GM19397 (cell line): ENCODE measurements around the gene SERP2.

Experiments used
- ATAC-seq: cut with Tn5 transposase; IDR thresholded peaks from one replicate; pipeline ENCODE4 v1.9.1; 2021; ENCODE audit warnings: mild to moderate bottlenecking, moderate library complexity; ENCODE audit not compliant: unreplicated experiment

SERP2 gene

DNA sequence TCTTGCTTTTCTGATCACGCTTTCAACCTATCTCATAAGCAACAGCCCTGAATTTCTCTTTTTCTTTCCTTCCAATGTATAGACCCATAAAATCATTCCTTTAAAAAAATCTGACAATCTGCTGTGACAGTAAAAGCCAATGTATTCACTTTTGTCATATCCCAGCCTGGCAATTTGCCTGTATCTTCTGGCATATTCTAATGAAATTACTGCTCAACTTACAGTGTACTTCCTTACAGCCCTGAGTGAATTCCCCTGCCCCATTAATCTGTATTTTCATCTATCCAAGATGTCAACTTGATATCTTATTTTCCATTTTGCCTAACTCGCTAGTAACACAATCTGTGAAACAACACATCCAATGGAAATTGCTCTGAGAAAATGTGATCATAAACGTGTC, 18.0 kb upstream of the SERP2 start:
- no peak for ATAC-seq

DNA sequence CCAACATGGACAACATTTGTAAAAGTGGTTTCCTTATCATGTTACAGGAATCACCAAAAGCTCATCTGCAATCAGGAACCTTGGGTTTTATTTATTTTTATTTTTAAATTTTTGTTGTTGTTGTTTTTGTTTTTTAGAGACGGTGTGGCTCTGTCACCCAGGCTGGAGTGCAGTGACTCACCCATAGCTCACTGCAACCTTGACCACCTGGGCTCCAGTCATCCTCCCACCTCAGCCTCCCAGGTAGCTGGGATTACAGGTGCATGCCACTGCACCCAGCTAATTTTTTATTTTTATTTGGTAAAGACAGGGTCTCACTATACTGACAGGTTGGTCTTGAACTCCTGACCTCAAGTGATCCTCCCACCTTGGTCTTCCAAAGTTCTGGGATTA, 13.6 kb upstream of the SERP2 start:
- no peak for ATAC-seq

DNA sequence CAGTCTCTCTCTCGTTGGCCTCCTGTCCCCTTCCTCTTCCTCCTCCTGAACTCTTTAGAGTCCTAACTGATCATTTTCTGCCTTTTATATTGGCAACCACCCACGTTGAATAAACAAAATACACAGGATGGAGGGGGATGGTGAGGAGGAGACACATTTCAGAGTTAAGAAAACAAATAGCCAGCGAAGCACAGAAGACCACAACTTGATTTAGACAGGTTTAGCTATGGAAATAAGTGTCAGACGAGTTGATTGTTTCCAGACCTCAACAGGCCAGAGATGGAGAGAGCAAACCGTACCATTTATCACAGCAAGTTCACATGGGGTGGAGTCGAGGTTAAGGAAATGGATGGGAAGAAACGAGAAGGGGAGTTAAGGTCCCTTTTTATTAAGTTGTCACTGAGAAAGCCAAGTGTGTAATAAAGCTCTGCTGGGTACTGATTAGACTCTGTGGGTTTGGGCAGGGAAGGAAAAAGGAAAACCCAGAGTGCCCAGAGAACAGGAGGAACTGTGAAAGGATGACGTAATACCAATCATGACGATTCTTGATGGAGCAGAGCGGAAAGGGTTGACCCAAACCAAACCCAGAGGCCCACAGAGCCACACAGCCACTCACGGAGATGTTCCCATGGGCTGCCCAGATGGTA, 11.1 kb upstream of the SERP2 start:
- no peak for ATAC-seq

DNA sequence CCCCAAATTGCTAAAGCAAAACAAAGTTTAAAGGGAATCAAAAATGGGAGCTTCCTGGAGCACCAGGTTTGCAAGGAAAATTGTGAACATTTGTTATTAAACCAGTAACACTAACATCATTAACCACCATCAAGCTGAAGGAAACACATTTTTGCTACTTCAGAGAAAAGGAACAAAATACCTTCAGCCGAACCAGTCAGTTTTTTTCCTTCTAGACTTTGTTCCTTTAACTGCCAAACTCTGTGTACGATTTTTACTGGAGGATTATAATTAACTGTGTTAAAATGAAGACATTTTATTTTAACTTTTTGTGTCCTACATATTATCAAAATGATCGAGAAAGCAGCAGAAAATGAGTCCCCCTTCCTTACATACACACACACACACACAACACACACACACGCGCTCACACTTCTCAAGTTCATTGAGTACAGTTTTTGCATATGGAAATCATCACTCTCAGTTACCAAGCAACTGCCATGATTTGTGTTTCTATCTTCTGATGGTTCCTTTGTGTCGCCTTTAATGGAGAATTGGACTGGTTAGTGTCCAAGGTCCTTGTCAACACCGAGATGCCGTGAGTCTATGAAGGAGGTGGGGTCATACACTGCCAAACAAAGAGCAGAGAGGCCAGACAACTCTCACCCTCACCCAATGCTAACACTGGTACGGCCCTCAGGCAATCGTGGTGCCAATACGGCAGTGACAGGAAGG, 9.8 kb upstream of the SERP2 start:
- no peak for ATAC-seq

DNA sequence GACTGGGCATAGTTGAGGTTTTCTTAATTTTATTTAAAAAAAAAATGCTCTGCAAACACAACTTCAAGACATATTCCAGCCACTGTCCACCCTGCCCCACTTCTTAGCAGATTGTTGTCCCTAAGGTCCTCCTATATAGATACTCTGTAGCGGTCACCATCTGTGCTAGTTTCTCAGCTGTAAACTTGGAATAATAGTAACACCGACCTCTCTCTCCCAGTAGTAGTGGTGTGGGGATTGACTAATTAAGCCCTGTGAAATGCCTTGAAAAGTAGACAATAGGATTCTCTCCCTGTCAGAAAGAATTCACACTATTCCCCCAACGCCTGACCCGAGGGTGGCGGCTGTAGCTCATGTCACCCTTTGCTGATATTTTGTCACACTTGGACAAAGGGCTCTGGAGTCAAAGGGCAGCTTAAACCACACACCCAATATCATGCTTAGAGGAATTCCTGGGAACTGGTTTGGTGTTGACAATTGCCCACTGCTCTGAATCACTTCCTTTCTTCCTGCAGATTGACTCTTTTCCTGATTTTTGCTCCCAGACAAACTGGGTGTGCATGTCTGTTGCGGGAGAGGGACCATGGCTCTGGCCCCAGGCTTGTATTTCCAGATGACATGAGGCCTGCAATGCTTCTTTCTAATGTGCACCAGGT, 9.2 kb upstream of the SERP2 start:
- ATAC-seq = no peak

DNA sequence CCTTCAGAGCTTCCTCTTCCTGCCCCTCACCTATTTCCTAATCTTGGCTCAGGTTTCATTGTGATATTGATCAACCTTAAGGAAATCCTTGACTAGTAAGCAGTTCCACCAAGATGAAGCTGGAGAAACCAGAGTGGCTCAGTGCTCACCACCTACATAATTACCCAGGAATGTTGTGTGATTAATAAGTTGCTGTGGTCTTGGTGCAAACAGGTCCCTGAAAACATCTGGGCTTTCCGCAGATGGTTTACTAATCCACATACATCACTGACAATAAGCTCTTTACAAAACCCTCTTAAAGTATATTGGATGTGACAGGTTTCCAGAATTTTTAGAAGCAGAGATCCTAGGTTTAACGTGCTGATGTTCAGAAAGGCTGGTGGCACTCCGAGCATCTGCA, 8.6 kb upstream of the SERP2 start:
- no peak for ATAC-seq

DNA sequence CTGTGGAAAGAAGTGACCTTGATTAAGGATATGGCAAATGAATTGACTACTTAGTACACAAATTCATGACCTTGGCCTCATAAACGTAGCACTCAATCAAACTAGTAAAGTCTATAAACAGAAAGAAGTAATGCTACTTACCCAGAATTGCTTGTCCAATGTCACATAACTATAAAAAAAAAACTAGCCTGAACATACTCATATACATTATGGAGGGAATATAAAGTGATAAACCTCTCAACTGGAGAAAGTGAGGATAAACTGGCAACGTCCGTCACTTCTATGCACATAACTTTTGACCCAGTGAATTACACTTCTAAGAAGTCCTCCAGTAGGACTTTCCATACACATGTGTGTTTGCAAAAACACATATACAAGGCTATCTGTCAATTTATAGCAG, 7.7 kb upstream of the SERP2 start:
- ATAC-seq = no peak

DNA sequence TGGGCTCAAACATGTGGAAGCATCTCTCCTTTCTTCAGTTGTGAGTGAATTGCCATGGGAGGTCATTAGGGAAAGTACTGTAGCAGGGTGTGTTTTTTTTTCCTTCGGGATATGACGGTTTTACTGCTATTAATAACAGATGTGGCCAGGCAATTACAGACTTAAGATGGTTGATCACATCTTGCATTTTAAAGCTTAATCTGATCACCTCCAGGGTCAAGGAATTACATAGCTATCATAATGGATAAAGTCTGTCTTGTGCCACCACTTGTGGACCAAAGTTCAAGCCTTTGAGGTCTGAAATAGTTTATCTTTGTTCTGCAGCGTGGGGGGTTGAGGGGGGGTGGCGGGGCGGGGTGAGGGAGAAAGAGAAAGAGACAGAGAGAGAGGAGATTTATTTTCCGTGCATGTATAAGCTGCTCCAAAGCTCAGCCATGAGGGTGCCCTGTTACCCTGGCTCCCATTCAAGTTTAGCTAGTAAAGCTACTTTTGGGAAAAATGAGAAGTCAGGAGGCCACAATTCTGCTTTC, 5.5 kb upstream of the SERP2 start:
- ATAC-seq = no peak

DNA sequence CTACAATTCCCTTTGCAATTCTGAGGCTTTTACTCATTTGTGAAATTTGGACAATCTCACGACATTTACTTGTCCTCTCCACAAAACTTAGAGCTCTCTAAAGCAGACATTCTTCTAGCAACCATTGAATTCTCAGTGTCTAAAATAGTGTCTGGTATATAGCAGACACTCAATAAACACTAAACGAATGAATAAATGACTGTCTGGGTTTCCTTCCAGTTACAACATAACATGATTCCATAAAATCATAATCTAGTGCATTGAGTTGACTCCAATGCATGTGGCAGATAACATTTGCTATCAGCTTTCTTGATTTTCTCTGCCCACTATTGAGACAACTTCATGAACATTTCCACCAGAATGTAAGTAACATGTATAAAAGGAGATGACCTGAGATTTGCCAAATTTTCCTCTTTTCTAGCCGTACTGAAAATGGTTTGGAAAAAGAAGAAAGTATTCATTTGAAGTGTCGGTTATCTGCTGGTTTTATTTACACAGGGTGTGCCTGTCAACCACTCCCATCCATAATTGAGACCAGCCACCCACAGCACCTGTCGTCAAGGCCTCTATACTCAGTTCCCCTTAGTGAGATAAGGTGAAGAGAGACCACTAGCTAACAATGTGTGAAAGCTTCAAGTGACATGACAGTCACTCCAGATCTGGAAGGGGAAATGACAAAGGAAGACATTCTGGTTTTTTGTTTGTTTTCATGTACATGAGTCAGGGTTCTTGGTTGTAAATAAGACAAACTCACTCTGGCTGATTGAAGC, 4.8 kb upstream of the SERP2 start:
- no peak for ATAC-seq

DNA sequence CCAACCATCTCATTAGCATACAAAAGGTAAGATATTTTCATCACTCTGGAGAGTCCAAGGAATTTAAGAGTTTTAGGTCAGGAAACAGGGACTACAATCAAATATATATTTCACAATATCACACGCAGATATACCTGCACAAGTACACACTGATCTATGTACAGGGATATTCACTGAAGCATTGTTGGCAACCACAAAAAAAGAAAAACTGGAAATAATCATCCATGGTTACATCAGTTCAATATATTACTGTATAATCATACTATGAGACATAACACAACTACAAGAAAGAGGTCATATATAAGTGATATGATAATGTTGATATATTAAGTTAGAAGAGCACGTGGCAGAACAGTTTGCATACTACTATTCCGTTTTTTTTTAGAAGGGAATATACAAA, 2.2 kb upstream of the SERP2 start:
- no peak for ATAC-seq

DNA sequence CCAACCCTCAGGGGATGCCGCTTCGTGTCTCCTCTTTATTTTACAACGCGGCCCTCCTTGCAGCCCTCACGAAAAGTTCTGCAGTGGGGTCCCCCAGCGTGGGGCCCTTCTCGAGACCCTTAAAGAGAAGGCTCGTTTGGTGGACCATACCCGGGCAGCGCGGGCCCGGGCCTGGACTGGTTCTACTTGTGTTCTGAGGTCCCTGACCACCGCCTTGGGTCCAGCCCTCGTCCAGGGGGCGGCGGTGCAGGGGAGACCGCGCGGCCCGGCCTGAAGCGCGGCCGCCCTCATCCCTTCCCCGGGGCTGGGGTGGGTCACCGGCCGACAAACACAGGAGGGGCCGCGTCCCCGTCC, 400 bp upstream of the SERP2 start:
- ATAC-seq = no peak

DNA sequence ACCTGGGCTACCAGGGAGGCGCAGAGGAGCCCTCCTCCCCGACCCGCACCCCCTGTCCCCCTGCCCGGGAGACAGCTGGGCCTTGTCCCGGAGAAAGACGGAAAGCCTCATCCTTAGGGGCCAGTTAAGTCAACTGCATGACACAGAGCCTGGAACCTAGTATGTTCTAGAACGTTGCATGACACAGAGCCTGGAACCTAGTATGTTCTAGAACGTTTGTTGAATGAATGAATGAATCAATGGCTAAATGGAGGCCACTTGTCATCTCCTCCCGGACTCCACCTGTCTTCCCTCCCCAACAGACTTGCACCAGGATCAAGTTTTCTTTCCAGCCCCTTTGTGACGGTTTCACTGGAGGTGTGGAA, 706 bp downstream of the SERP2 start:
- no peak for ATAC-seq

DNA sequence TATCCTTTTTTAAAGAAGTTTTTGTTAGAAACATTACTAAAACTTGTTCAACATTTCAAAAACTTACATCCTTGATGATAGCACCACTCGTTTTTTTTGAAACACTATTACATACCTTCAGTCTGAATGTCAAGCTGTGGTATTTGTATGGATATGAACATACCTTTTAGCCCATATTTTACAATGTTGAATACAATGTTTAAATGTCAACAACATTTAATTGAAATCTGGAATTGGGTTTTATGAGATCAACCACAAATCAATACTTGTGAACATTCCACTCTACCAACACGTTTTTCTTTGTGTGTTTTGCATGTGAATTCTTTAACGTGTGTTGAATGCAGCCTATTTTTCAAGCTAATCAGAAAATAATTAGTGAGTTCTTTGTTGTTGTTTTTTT, 4.7 kb downstream of the SERP2 start:
- ATAC-seq = no peak

DNA sequence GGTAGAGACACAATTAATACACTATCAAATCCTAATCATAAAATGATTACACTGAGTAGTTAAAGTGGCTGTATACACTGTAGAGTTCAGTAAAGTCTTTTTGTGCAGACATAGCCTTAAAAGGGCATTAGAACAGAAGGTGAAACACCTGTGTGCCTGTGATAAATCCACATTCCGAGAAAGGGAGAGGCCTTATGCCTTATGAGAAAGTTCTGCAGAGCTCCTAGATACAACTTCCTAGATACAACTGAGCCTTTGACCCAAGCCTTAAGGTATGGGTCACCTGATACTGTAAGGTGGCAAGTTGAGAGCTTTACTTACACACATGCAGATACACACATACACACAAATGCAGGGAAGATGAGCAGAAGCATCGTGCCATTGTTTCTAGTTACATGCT, 6.3 kb downstream of the SERP2 start:
- no peak for ATAC-seq

DNA sequence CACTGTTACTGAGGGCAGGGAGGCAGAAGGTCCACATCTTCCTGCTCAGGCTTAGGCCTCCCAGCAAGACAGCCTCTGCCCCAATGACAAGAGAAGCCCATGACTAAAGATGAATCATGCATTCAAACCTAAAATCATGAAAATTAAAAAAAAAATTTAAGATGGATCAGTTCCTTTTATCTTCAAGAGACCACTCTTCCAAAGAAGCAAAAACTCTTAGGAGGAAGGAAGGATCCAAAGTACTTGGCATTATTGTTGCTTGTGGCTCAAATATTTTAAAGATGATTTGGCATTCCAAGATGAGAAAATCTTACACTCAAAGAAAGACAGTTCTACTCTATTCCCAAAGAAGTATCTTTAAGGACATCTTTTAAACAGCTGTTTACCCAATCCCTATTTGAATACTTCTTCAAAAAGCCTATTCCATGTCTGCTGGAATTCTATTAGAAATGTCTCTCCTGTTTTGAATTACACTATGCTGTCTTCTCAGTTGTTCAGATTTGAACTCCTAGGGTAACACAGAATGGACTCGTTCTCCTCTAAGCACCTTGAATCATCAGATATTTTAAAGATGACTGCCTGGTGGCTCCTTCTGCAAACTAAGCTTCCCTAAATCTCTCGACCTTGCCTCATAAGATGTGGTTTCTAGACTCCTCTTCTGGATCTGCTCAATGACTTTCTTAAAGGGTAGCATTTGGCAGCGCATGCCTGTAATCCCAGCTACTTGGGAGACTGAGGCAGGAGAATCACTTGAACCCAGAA, 7.0 kb downstream of the SERP2 start:
- ATAC-seq = no peak

DNA sequence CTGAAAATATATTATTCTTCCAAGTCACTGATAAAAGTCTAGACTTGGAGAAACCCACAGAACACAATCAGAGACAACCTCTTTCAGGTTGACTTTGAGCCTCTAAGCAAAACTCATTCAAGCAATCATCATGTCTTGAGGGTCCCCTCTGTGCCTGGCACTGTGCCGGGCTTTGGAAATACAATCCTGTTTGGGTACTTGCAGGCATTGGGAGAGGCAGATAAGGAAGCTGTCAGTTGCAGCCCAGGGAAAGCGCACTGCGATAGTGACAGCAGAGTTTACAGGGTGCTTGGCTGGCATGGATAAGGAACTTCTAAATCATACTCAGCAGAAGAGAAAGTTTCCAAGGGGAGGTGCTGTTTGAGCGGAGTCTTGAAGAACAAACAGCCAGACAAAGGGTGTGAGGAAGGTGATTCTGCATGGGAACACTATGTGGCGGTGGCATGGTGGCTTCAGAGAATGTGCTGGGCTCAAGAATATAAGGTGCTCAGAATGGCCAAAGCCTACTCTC, 9.1 kb downstream of the SERP2 start:
- ATAC-seq = no peak

DNA sequence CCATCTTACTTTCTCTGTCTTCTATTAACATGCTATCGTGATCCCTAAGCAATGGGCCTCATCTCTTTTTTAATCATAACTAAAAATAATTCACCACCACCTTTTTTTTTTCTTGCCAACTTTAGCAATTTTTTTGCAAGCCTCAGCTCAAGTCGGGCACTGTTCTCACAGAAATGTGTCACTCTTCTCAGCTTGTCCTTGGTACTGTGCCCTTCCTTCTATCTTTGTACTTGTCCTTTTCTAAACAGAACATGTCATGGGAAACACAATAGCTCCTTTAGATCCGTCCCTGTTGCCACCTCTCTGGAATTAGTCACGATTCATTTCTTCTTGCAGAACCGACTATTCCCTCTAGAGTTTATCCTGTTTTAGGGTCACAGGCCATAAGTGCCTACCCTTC, 10.3 kb downstream of the SERP2 start:
- no peak for ATAC-seq

DNA sequence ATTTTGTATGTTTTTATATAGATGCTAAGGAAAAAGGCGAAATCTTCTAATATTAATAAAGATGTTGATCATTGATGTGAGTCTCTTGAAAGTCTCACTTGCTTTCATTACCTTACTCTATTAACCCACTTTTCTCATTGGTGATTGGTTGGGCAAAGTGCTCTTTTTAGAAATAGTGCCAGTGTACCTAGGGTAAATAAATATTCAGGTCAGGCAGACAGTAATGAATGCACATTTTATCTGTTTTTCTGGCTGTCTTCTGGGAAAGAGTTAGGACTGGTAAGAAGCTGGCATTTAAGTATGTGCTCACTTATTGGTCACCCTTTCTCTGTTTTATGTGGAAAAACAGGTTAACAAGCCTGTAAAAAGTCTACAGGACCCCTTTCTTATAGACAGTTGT, 11.2 kb downstream of the SERP2 start:
- no peak for ATAC-seq

DNA sequence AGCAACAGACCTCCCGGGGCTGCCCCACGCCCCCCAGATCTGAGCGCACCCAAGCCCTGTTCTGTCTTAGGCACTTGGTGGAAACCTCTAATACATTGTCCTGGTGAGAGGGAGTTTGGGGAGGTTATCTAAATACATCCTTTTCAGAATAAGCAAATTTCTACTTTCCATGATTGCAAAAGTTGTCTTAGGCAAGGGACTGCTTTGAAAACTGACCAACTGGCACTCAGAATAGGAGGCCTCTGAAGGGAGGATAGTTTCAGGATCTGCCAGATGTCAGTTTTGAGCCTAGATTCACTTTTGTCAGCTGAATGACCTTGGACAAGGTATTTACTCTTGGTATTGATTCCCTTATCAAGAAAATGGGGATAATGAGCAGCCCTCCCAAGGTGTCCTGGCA, 11.8 kb downstream of the SERP2 start:
- ATAC-seq = no peak

DNA sequence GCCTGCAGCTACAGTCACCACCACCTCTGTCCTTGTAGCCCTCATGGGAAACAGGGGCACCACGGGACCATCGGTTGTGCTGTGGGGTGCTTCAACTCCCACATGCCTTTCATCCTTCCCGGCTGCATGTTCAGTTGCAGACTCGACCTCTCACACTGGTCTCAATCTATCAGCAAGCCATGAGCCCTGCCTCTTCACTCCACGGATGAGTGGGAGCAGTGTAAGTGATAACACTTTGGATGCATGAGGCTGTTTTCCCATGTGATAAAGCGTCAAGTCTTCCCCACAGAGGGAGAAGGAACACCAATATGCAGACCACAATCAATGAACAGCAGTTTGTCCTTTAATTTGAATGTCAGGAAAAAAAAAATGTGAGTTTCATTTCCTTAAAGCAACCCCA, 12.2 kb downstream of the SERP2 start:
- no peak for ATAC-seq
